Fibroblast of lung (primary cell): ENCODE measurements around the gene E2F2.

Source experiments
- CTCF ChIP-seq, 2 donors: IDR thresholded peaks in 1 of 2; conservative IDR thresholded peaks in 1 of 2; 1 replicate in 1 of 2; 2 replicates in 1 of 2; pipeline ENCODE4 v1.5.1; 2011 to 2012; ENCODE audit warnings: low read length in 2 of 2, control low read depth in 1 of 2, inconsistent platforms in 1 of 2, low read depth in 1 of 2, mild to moderate bottlenecking in 1 of 2
- EZH2 ChIP-seq: IDR thresholded peaks from 2 replicates; pipeline ENCODE4 v1.5.1; 2012; ENCODE audit warnings: low read length, control low read depth, mild to moderate bottlenecking; ENCODE audit errors: missing control alignments

GRCh38 chr1:23500466-23500865 lies 30.6 kb downstream of the E2F2 start:
- no peak for TF ChIP-seq CTCF (conservative IDR thresholded peaks at IDR 0.05 in 1 of 2, IDR thresholded peaks at IDR 0.05 in 1 of 2; ENCODE audit: low read depth in 1 of 2, low read length in 2 of 2)
- TF ChIP-seq EZH2, result no peak
